ENCODE data around the gene MMP24OS.

The MMP24OS gene

GRCh38 chr20:35232575-35232974 is 45.3 kb downstream of the MMP24OS start:
- Histone ChIP-seq H2BK120ac (ENCODE audit: low read depth, low read length) (no peak overlapping the region), H2BK5ac (ENCODE audit: low read length) (no peak overlapping the region), H3K79me2 (ENCODE audit: control insufficient read depth, insufficient read depth, low read length) (no peaks in the 10 kb centered on the region), H2BK15ac (replicated peaks; ENCODE audit: low read depth) (no peak overlapping the region), H4K8ac (ENCODE audit: low read depth, low read length) (no peak overlapping the region), H3K36me3 (ENCODE audit: control insufficient read depth, insufficient read depth, low read length) (no peaks in the 10 kb centered on the region), H3K23ac (ENCODE audit: low read length) (no peak overlapping the region), H3K9ac (ENCODE audit: low read length) (no peak overlapping the region), H3K4ac (ENCODE audit: low read depth, low read length) (no peak overlapping the region), H3K56ac (ENCODE audit: low read length) (no peak overlapping the region), H3K27ac (ENCODE audit: low read depth, low read length) (no peak overlapping the region), H3K4me1 (ENCODE audit: control insufficient read depth, low read depth, low read length) (no peaks in the 10 kb centered on the region), H3K4me3 (ENCODE audit: low read length) (no peak overlapping the region), H3K18ac (ENCODE audit: low read length) (no peak overlapping the region), H4K5ac (ENCODE audit: low read length) (no peak overlapping the region), H3K79me1 (ENCODE audit: low read length) (no peaks in the 10 kb centered on the region), H2AK5ac (ENCODE audit: low read length) (no peak overlapping the region), H3K27me3 (ENCODE audit: insufficient read depth, low read length, poor library complexity) (no peaks in the 10 kb centered on the region), H3K4me2 (ENCODE audit: low read length) (no peak overlapping the region)
- no peak for DNase-seq
- no CpG with 5 or more reads among the region's 2 CpGs for WGBS (ENCODE audit: extremely low coverage, insufficient coverage, low lambda C conversion rate)

- H2BK15ac ChIP-seq (replicated peaks; ENCODE audit: low read depth): no peak overlapping the region
- DNase-seq: peak; percentile 66
- H2BK120ac ChIP-seq (ENCODE audit: low read depth, low read length): no peak overlapping the region
- H3K4me3 ChIP-seq (ENCODE audit: low read length): no peak overlapping the region
- H3K27ac ChIP-seq (ENCODE audit: low read depth, low read length): no peak overlapping the region
- H3K4me1 ChIP-seq (ENCODE audit: control insufficient read depth, low read depth, low read length): peaks cover 3% of the 10 kb centered on the region
- no peaks in the 10 kb centered on the region for H3K79me2 ChIP-seq (ENCODE audit: control insufficient read depth, insufficient read depth, low read length)
- H3K27me3 ChIP-seq (ENCODE audit: insufficient read depth, low read length, poor library complexity): peaks cover 8% of the 10 kb centered on the region
- H3K23ac ChIP-seq (ENCODE audit: low read length): no peak overlapping the region
- H3K79me1 ChIP-seq (ENCODE audit: low read length): no peaks in the 10 kb centered on the region
- no peaks in the 10 kb centered on the region for H3K36me3 ChIP-seq (ENCODE audit: control insufficient read depth, insufficient read depth, low read length)
- whole genome bisulfite sequencing (ENCODE audit: extremely low coverage, insufficient coverage, low lambda C conversion rate): no CpG with 5 or more reads among the region's 74 CpGs
- H4K8ac ChIP-seq (ENCODE audit: low read depth, low read length): no peak overlapping the region
- H4K5ac ChIP-seq (ENCODE audit: low read length): no peak overlapping the region
- H2AK5ac ChIP-seq (ENCODE audit: low read length): no peak overlapping the region
- H3K4ac ChIP-seq (ENCODE audit: low read depth, low read length): no peak overlapping the region
- no peak overlapping the region for H3K9ac ChIP-seq (ENCODE audit: low read length)
- no peak overlapping the region for H3K56ac ChIP-seq (ENCODE audit: low read length)
- H2BK5ac ChIP-seq (ENCODE audit: low read length): no peak overlapping the region
- peak overlapping the region; percentile 25 for H3K4me2 ChIP-seq (ENCODE audit: low read length)
- H3K18ac ChIP-seq (ENCODE audit: low read length): no peak overlapping the region
These were observed 50.8 kb downstream of the MMP24OS start for GRCh38 chr20:35226884-35227681.

Data from mesendoderm (in vitro differentiated cells).